K562 (cell line): Measurements from ENCODE around the gene SRCAP. TPM values are rescaled to one million over a fixed set of nuclear protein-coding genes. Genes with fewer than 3 reads are reported as not detected.

Experiments used
- ATF3 ChIP-seq, 2 experiments: fragments of 450-650 bp in 1 of 2; sonication (generic) in 1 of 2; formaldehyde crosslinking in 1 of 2; IDR thresholded peaks in 1 of 2; conservative IDR thresholded peaks in 1 of 2; 2 replicates each; pipeline versions ENCODE4 v1.6.1 to v1.8.1; 2016 to 2023; ENCODE audit warnings: mild to moderate bottlenecking in 2 of 2, moderate library complexity in 2 of 2, inconsistent platforms in 1 of 2, missing genetic modification reagents in 1 of 2
- CBX2 ChIP-seq: fragments of 200-600 bp; sonication (generic); IDR thresholded peaks from one replicate; pipeline ENCODE4 v1.6.1; 2012; ENCODE audit warnings: mild to moderate bottlenecking, low read length, inconsistent platforms; ENCODE audit not compliant: insufficient read depth, poor library complexity, severe bottlenecking
- CCNT2 ChIP-seq: IDR thresholded peaks from 2 replicates; pipeline ENCODE4 v1.6.1; 2011; ENCODE audit warnings: borderline replicate concordance, low read depth, mild to moderate bottlenecking, moderate library complexity, mixed read lengths, low read length; ENCODE audit not compliant: insufficient read length; ENCODE audit errors: extremely low read depth
- CSDE1 ChIP-seq, 2 experiments: fragments of 450-650 bp; IDR thresholded peaks; 2 replicates each; pipeline ENCODE4 v1.6.1; 2016; ENCODE audit warnings: mild to moderate bottlenecking in 1 of 2
- HDAC8 ChIP-seq: fragments of 450-650 bp; IDR thresholded peaks from 2 replicates; pipeline ENCODE4 v1.6.1; 2016; ENCODE audit warnings: mild to moderate bottlenecking, missing genetic modification characterization, moderate library complexity, missing compliant biosample characterization
- ILK ChIP-seq: fragments of 450-650 bp; IDR thresholded peaks from 2 replicates; pipeline ENCODE4 v1.6.1; 2016; ENCODE audit warnings: missing genetic modification characterization, low read depth, mild to moderate bottlenecking, missing compliant biosample characterization, moderate library complexity, borderline replicate concordance
- KDM2B ChIP-seq: fragments of 250-450 bp; sonication (Bioruptor Pico); IDR thresholded peaks from 2 replicates; pipeline ENCODE4 v1.8.0; 2021; ENCODE audit warnings: mild to moderate bottlenecking, moderate library complexity
- L3MBTL2 ChIP-seq: fragments of 450-650 bp; IDR thresholded peaks from 2 replicates; pipeline ENCODE4 v1.6.1; 2016; ENCODE audit warnings: mild to moderate bottlenecking, moderate library complexity
- MTF1 ChIP-seq: fragments of 250-450 bp; sonication (Bioruptor Pico); IDR thresholded peaks from 2 replicates; pipeline ENCODE4 v1.9.0; 2021; ENCODE audit warnings: moderate library complexity, mild to moderate bottlenecking, inconsistent platforms, borderline replicate concordance
- MXI1 ChIP-seq: IDR thresholded peaks from 2 replicates; pipeline ENCODE4 v1.6.1; 2011; ENCODE audit warnings: low read depth, mild to moderate bottlenecking, improper control_type of control experiment, low read length
- NFXL1 ChIP-seq: fragments of 450-650 bp; formaldehyde crosslinking; IDR thresholded peaks from 2 replicates; pipeline ENCODE4 v1.4.0; 2021; ENCODE audit warnings: mild to moderate bottlenecking
- PHF20 ChIP-seq: fragments of 450-650 bp; IDR thresholded peaks from 2 replicates; pipeline ENCODE4 v1.6.1; 2018; ENCODE audit not compliant: partially characterized antibody
- PHF8 ChIP-seq: fragments of 200-600 bp; sonication (generic); IDR thresholded peaks from 2 replicates; pipeline ENCODE4 v1.6.1; 2012; ENCODE audit warnings: mixed run types, mild to moderate bottlenecking, inconsistent platforms, low read length, moderate library complexity, borderline replicate concordance
- RFX5 ChIP-seq: IDR thresholded peaks from 2 replicates; pipeline ENCODE4 v1.6.1; 2011; ENCODE audit warnings: low read depth, mild to moderate bottlenecking, improper control_type of control experiment, low read length
- SUPT5H ChIP-seq: fragments of 450-650 bp; IDR thresholded peaks from 2 replicates; pipeline ENCODE4 v1.6.1; 2016
- TCFL5 ChIP-seq: fragments of 250-450 bp; sonication (Bioruptor Pico); conservative IDR thresholded peaks from 2 replicates; pipeline ENCODE4 v1.6.1; 2021; ENCODE audit warnings: mild to moderate bottlenecking, moderate library complexity, matching md5 sums
- U2AF2 ChIP-seq: fragments of 200-400 bp; formaldehyde crosslinking; optimal IDR thresholded peaks from 2 replicates; pipeline ENCODE3; 2017; ENCODE audit warnings: low read depth, mild to moderate bottlenecking, low read length
- ZNF184 ChIP-seq: sonication (generic); formaldehyde crosslinking; IDR thresholded peaks from 2 replicates; pipeline ENCODE4 v1.5.0; 2020; ENCODE audit warnings: missing genetic modification reagents
- ZNF274 ChIP-seq: IDR thresholded peaks from 2 replicates; pipeline ENCODE4 v1.6.1; 2011; ENCODE audit warnings: low read depth, mild to moderate bottlenecking, low read length, moderate library complexity, borderline replicate concordance
- ZNF592 ChIP-seq: fragments of 450-650 bp; IDR thresholded peaks from 2 replicates; pipeline ENCODE4 v1.6.1; 2017; ENCODE audit warnings: antibody characterized with exemption, mild to moderate bottlenecking
- ZNF695 ChIP-seq: fragments of 450-650 bp; formaldehyde crosslinking; IDR thresholded peaks from 2 replicates; pipeline ENCODE4 v1.4.0; 2020; ENCODE audit warnings: mild to moderate bottlenecking, moderate library complexity
- ZSCAN29 ChIP-seq: fragments of 450-650 bp; IDR thresholded peaks from 2 replicates; pipeline ENCODE4 v1.6.1; 2017
- polyA plus RNA-seq, 8 experiments: library from polyadenylated mRNA; depleted of rRNA in 4 of 8; stranded (reverse) in 5 of 8; unstranded in 3 of 8; fragments of >200 nt; fragmentation: Nextera tagmentation in 2 of 8; fragmentation: Illumina TruSeq in 1 of 8; extraction: Ambion mirVana in 2 of 8; extraction: Trizol in 1 of 8; gene quantifications; 2 replicates each; pipeline versions ENCODE4 v1.2.1 to v1.2.3, GENCODE V29; 2011 to 2014; ENCODE audit warnings: inconsistent platforms in 1 of 8, missing spikeins in 1 of 8
- total RNA-seq, 7 experiments: library from RNA; depleted of rRNA in 6 of 7; stranded (reverse); fragments of >200 nt in 6 of 7; fragmentation: Illumina TruSeq in 2 of 7; extraction: Trizol in 2 of 7; gene quantifications; 2 replicates each; pipeline versions ENCODE4 v1.2.1 to v1.2.3, GENCODE V29; 2011 to 2021; ENCODE audit warnings: low replicate concordance in 1 of 7
- TF ChIP-seq, protein P1 (sequence below): fragments of 250-450 bp; sonication (Bioruptor Pico); IDR thresholded peaks from 2 replicates; pipeline ENCODE4 v1.8.0; 2022; ENCODE audit warnings: moderate library complexity, mild to moderate bottlenecking, inconsistent platforms

Gene SRCAP
- total and polyA plus RNA-seq, 9 of the 15 experiments (the other 6 are each of a cell fraction or from before 2014, with no cell fraction given) = 0.21 to 62.6 (median 5.8) TPM

DNA sequence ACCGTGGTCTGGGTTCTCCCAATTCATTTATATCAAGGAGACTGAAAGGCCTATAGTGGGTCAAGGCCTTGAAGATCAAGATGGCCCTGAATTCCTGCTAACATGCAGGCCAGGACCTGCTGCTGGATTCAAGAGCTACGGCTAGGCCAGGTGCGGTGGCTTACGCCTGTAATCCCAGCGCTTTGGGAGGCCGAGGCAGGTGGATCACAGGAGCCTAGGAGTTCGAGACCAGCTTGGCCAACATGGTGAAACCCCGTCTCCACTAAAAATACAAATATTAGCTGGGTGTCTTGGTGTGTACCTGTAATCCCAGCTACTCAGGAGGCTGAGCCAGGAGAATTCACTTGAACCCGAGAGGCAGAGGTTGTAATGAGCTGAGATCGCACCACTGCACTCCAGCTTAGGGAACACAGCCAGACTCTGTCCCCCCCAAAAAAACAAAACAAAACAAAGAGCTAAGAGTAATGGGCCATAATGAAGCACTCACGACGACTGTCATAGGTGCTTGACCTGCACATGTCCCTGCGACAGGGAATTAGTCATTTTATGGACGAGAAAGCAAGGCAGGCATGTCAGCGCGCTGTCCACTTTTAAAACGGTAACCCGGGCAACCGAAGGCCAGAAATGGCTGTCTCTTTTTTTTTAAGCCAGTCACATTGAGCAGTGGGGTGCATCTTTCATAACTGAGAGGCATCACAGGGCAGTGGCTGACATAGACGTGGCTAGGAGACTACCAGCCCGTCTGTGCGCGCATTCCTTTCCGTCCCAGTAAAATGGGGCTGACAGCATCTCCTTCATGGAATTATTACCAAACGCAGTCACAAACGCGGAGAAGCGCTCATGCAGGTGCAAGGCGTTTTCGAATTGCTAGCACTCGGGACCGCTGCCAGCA is 41.8 kb upstream of the SRCAP start (continued):
- TF ChIP-seq SUPT5H (peak; percentile 57), NFXL1 (CRISPR knock-in tag) (no peak), PHF8 (peak; percentile 39; the same call in 1 of the 2 replicates), U2AF2 (no peak), CBX2 (no peak), MTF1 (CRISPR knock-in tag) (peak; percentile 39; the same call in 1 of the 2 replicates), RFX5 (no peak), ILK (tag) (no peak), ZNF184 (no peak), MXI1 (0 out of 2 replicates have a peak, but pooled peaks have one; percentile 51), PHF20 (no peak), CSDE1 (IDR thresholded peaks at IDR 0.05) (no peak), ATF3 (IDR thresholded peaks at IDR 0.05) (no peak), ATF3 (CRISPR knock-in tag; conservative IDR thresholded peaks at IDR 0.05) (no peak; the same call in 1 of the 2 replicates), ZSCAN29 (no peak), L3MBTL2 (no peak), TCFL5 (CRISPR knock-in tag) (no peak), HDAC8 (tag) (no peak), ZNF274 (no peak), KDM2B (CRISPR knock-in tag) (no peak), CCNT2 (no peak), ZNF695 (CRISPR knock-in tag) (no peak), ZNF592 (peak; percentile 70)
- TF ChIP-seq, protein P1, sequence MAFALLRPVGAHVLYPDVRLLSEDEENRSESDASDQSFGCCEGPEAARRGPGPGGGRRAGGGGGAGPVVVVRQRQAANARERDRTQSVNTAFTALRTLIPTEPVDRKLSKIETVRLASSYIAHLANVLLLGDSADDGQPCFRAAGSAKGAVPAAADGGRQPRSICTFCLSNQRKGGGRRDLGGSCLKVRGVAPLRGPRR (CRISPR knock-in tag) = 0 out of 2 replicates have a peak, but pooled peaks have one; percentile 45
